ENCODE measurements around the gene BRME1. TPM values are rescaled to one million over a fixed set of nuclear protein-coding genes. Genes with fewer than 3 reads are reported as not detected.

BRME1 gene
- total RNA-seq, 1 experiment from 2014 or later, result 1.7 TPM

DNA sequence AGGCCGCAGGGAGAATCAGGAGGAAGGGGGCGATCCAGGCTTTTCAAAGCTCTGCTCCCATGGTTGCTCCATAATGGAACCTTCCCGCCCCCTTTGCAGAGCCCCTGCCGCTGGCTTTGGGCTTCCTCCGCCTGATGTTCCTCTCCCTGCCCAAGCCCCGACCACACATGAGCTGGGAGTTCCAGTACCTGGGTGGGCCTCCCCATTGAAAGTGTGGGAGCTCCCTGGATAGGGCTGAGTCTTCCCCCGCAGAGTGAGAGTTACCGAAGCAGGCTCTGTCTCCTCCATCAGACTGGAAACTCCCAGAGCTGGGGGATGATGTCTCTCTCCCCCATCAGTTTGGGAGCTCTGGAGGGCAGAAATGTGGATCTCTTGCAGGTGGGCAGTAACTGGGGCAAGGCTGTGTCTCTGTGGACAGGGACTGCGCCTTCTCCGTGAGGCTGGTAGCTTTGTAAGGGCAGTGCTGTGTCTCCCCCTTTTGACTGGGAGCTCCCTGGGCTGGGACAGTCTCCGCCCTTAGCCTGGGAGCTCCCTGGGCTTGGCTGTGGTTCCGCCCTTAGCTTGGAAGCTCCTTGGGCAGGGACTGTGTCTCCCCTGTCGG is 47.1 kb upstream of the BRME1 start:
- peak overlapping the region; percentile 91 to 92 for H3K4me3 ChIP-seq (replicated peaks in 1 of 2; ENCODE audit: low read depth in 1 of 2, low read length in 2 of 2)
- H3K9me2 ChIP-seq (ENCODE audit: insufficient read depth), result no peaks in the 10 kb centered on the region
- peak overlapping the region; percentile 82 for H3K9ac ChIP-seq (ENCODE audit: low read length)
- CTCF ChIA-PET, result interaction anchor here (1.3 kb wide), 1 partner anchor 106 kb away, joined by 3 read pairs; no protein-coding TSS in a partner anchor
- H3K79me2 ChIP-seq (ENCODE audit: insufficient read depth, low read length), result peaks cover 21% of the 10 kb centered on the region
- BruUV-seq (replicated peaks), result no TSS peak
- POLR2A ChIA-PET, result interaction anchor here (1.3 to 1.7 kb wide), 2 partner anchors 19 to 79 kb away, joined by 3 to 4 read pairs; partner anchors contain the start of gene IL27RA
- intact Hi-C loops (cut with micrococcal nuclease), result loop anchor here (2.0 kb wide), 1 partner anchor 52 kb away; no protein-coding TSS in a partner anchor
- H2AFZ ChIP-seq (ENCODE audit: low read depth, low read length, poor library complexity, severe bottlenecking), result no peak overlapping the region
- TF ChIP-seq ELF1 (IDR thresholded peaks at IDR 0.05; ENCODE audit: borderline replicate concordance, low read depth) (no peak), FOSL1 (IDR thresholded peaks at IDR 0.05; ENCODE audit: low read depth) (no peak), SP1 (IDR thresholded peaks at IDR 0.05; ENCODE audit: low read depth) (no peak), YY1 (IDR thresholded peaks at IDR 0.05; ENCODE audit: extremely low read depth, insufficient replicate concordance, low read depth, low read length) (no peak)
- no peaks in the 10 kb centered on the region for H4K20me1 ChIP-seq (ENCODE audit: insufficient read depth)
- no peaks in the 10 kb centered on the region for H3K9me3 ChIP-seq (ENCODE audit: control insufficient read depth in 1 of 2, insufficient read depth in 1 of 2, low read depth in 1 of 2, low read length in 2 of 2)
- no peaks in the 10 kb centered on the region for H3K27me3 ChIP-seq (ENCODE audit: insufficient read depth, low read length)
- DNase-seq (ENCODE audit: low read depth, low spot score) (no peak), ATAC-seq (peak; percentile 31)
- peak overlapping the region; percentile 97 for H3K4me2 ChIP-seq (ENCODE audit: low read length)
- H3K4me1 ChIP-seq (ENCODE audit: control insufficient read depth in 1 of 2, insufficient read depth in 2 of 2, low read length in 2 of 2), result peaks cover 7 to 18% of the 10 kb centered on the region in 2 experiments
- RAD21 ChIA-PET (ENCODE audit: low non-redundant PET in 1 of 2, low total read pairs in 2 of 2, uncharacterized antibody in 2 of 2, unreplicated experiment in 2 of 2), result interaction anchor here in 1 of 2 experiments (0.6 kb wide), 2 partner anchors 35 to 80 kb away, joined by 3 read pairs; no protein-coding TSS in a partner anchor
- H3K36me3 ChIP-seq (ENCODE audit: control insufficient read depth in 1 of 2, insufficient read depth in 2 of 2, low read length in 2 of 2), result peaks cover 7 to 21% of the 10 kb centered on the region in 2 experiments; a peak in 3 of 4 replicates
- peak overlapping the region; percentile 67 for H3K27ac ChIP-seq (ENCODE audit: low read depth, low read length)

DNA sequence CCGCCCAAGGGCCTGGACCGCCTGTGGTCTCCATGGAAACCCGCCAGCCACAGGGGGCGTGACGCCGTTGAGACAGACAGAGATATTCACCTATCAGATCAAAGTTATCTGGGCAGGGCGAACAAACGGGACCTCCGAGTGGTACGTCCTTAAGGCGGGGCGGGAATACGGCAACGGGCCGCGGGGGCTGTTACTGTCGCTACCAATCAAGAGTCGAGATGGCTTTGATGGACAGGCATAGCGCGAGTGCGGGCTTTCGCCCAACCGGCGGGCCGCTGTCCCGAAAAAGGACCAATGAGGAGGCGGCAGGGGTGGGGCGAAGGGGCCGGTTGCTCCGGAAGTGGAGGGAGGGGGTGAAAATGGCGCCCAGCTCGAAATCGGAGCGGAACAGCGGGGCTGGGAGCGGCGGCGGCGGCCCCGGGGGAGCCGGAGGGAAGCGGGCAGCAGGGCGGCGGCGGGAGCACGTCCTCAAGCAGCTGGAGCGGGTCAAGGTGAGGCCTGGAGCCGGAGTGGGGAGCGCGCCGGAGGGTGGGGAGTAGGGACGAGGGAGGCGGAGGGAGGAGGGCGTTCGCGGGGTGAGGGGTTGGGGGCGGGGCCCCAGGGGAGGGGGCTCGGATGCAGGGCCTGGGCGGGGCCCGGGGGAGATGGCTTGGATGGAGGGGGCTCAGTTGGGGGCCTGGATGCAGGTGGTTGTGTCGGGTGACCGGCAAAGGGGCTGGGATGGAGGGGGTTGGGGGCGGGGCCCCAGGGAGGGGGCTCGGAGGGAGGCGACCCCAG is 46.4 kb upstream of the BRME1 start, which contains the start of gene DCAF15:
DCAF15 (plus strand) TSS at position 356 of the 777 bp plus-strand sequence; CDS start at position 360, 4 bp downstream.
- no TSS peak for BruUV-seq (replicated peaks)
- Histone ChIP-seq H2AFZ (ENCODE audit: low read depth, low read length, poor library complexity, severe bottlenecking) (peak within 1 kb of the TSS; percentile 98), H3K9ac (ENCODE audit: low read length) (peak within 1 kb of the TSS; percentile 82), H3K9me3 (ENCODE audit: control insufficient read depth in 1 of 2, insufficient read depth in 1 of 2, low read depth in 1 of 2, low read length in 2 of 2) (no peaks in the 10 kb centered on the region), H3K79me2 (ENCODE audit: insufficient read depth, low read length) (peaks cover 21% of the 10 kb centered on the region), H3K36me3 (ENCODE audit: control insufficient read depth in 1 of 2, insufficient read depth in 2 of 2, low read length in 2 of 2) (peaks cover 7 to 21% of the 10 kb centered on the region in 2 experiments; a peak in 3 of 4 replicates), H3K9me2 (ENCODE audit: insufficient read depth) (no peaks in the 10 kb centered on the region), H3K4me2 (ENCODE audit: low read length) (peak within 1 kb of the TSS; percentile 97), H3K27ac (ENCODE audit: low read depth, low read length) (peak within 1 kb of the TSS; percentile 67), H3K4me3 (replicated peaks in 1 of 2; ENCODE audit: low read depth in 1 of 2, low read length in 2 of 2) (peak within 1 kb of the TSS; percentile 91 to 92), H3K27me3 (ENCODE audit: insufficient read depth, low read length) (no peaks in the 10 kb centered on the region), H3K4me1 (ENCODE audit: control insufficient read depth in 1 of 2, insufficient read depth in 2 of 2, low read length in 2 of 2) (peaks cover 7 to 18% of the 10 kb centered on the region in 2 experiments), H4K20me1 (ENCODE audit: insufficient read depth) (no peaks in the 10 kb centered on the region)
- intact Hi-C loops (cut with micrococcal nuclease), result loop anchor here (2.0 kb wide), 1 partner anchor 52 kb away; no protein-coding TSS in a partner anchor
- peak; percentile 98 for ATAC-seq
- CTCF ChIA-PET, result interaction anchor here (1.3 kb wide), 1 partner anchor 107 kb away, joined by 3 read pairs; no protein-coding TSS in a partner anchor
- POLR2A ChIA-PET, result interaction anchor here (1.3 to 1.7 kb wide), 2 partner anchors 18 to 79 kb away, joined by 3 to 4 read pairs; partner anchors contain the start of gene IL27RA
- peak; percentile 99 for DNase-seq (ENCODE audit: low read depth, low spot score)
- RAD21 ChIA-PET (ENCODE audit: low non-redundant PET in 1 of 2, low total read pairs in 2 of 2, uncharacterized antibody in 2 of 2, unreplicated experiment in 2 of 2), result interaction anchor here (0.6 to 0.8 kb wide), 2 partner anchors 35 to 72 kb away, joined by 3 to 4 read pairs; no protein-coding TSS in a partner anchor
- TF ChIP-seq, protein P1, sequence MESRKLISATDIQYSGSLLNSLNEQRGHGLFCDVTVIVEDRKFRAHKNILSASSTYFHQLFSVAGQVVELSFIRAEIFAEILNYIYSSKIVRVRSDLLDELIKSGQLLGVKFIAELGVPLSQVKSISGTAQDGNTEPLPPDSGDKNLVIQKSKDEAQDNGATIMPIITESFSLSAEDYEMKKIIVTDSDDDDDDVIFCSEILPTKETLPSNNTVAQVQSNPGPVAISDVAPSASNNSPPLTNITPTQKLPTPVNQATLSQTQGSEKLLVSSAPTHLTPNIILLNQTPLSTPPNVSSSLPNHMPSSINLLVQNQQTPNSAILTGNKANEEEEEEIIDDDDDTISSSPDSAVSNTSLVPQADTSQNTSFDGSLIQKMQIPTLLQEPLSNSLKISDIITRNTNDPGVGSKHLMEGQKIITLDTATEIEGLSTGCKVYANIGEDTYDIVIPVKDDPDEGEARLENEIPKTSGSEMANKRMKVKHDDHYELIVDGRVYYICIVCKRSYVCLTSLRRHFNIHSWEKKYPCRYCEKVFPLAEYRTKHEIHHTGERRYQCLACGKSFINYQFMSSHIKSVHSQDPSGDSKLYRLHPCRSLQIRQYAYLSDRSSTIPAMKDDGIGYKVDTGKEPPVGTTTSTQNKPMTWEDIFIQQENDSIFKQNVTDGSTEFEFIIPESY (IDR thresholded peaks at IDR 0.05; ENCODE audit: extremely low read depth, insufficient replicate concordance, low read length), result no peak
- TF ChIP-seq, protein P2, sequence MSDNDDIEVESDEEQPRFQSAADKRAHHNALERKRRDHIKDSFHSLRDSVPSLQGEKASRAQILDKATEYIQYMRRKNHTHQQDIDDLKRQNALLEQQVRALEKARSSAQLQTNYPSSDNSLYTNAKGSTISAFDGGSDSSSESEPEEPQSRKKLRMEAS (IDR thresholded peaks at IDR 0.05), result no peak
- no peak for TF ChIP-seq TCF7L2 (IDR thresholded peaks at IDR 0.05; ENCODE audit: borderline replicate concordance, extremely low read depth, insufficient read depth, insufficient read length)
- TF ChIP-seq SRF (IDR thresholded peaks at IDR 0.05; ENCODE audit: low read depth), result no peak
- no peak for TF ChIP-seq EZH2phosphoT487 (IDR thresholded peaks at IDR 0.05; ENCODE audit: borderline replicate concordance)
- TF ChIP-seq, protein P3, sequence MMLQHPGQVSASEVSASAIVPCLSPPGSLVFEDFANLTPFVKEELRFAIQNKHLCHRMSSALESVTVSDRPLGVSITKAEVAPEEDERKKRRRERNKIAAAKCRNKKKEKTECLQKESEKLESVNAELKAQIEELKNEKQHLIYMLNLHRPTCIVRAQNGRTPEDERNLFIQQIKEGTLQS (IDR thresholded peaks at IDR 0.05), result no peak
- TF ChIP-seq CBX3 (IDR thresholded peaks at IDR 0.05; ENCODE audit: low read depth), result no peak
- TF ChIP-seq CEBPB (IDR thresholded peaks at IDR 0.05; ENCODE audit: low read depth), result no peak
- peak; percentile 99 for TF ChIP-seq SP1 (IDR thresholded peaks at IDR 0.05; ENCODE audit: low read depth)
- no peak for TF ChIP-seq JUND (IDR thresholded peaks at IDR 0.05)
- no peak for TF ChIP-seq FOSL1 (IDR thresholded peaks at IDR 0.05; ENCODE audit: low read depth)
- no peak for TF ChIP-seq ZNF274 (IDR thresholded peaks at IDR 0.05; ENCODE audit: low read depth, low read length)
- TF ChIP-seq EGR1 (IDR thresholded peaks at IDR 0.05; ENCODE audit: low read depth), result peak; percentile 74
- TF ChIP-seq RAD21 (IDR thresholded peaks at IDR 0.05; ENCODE audit: low read depth), result no peak
